Psoas muscle (tissue), 8 donors: ENCODE results near the gene SYNGR2. TPM values are rescaled to one million over a fixed set of nuclear protein-coding genes. Genes with fewer than 3 reads are reported as not detected.

Experiments
- ATAC-seq, 4 donors: fragments of 200-7000 bp; cut with Tn5 transposase; one replicate each; pipeline ENCODE4 v1.9.1; 2020; ENCODE audit warnings: moderate library complexity in 3 of 4, mild to moderate bottlenecking in 2 of 4
- DNase-seq, 2 donors: peaks; one replicate each; pipeline ENCODE4 v3.0.0-alpha.2; 2020
- H3K27ac ChIP-seq: fragments of 200-600 bp; one replicate; pipeline ENCODE4 v1.8.0; 2022
- H3K27me3 ChIP-seq, 3 donors: fragments of 200-600 bp in 1 of 3; one replicate each; pipeline versions ENCODE4 v1.6.1 to v1.8.0; 2013 to 2022; ENCODE audit warnings: low read length in 2 of 3, mild to moderate bottlenecking in 2 of 3, moderate library complexity in 1 of 3; ENCODE audit not compliant: insufficient read depth in 3 of 3
- H3K36me3 ChIP-seq, 2 donors: fragments of 200-600 bp in 1 of 2; one replicate each; pipeline versions ENCODE4 v1.6.1 to v1.8.0; 2013 to 2022; ENCODE audit warnings: low read depth in 1 of 2, mild to moderate bottlenecking in 1 of 2, moderate library complexity in 1 of 2; ENCODE audit not compliant: insufficient read depth in 1 of 2
- H3K4me1 ChIP-seq: fragments of 200-600 bp; one replicate; pipeline ENCODE4 v1.8.0; 2022
- H3K4me3 ChIP-seq: fragments of 200-600 bp; one replicate; pipeline ENCODE4 v1.8.0; 2022; ENCODE audit warnings: mild to moderate bottlenecking
- H3K9me3 ChIP-seq: fragments of 200-600 bp; one replicate; pipeline ENCODE4 v1.8.0; 2022
- CTCF ChIP-seq: fragments of 200-600 bp; IDR thresholded peaks from one replicate; pipeline ENCODE4 v1.8.0; 2022; ENCODE audit warnings: antibody characterized with exemption
- WGBS, 3 donors: extraction: QIAGEN DNeasy Blood & Tissue Kit; methylation state at CpG; one replicate each; pipeline versions ENCODE4 v1.1.6 to v1.1.7; 2013; 5-methylcytosine and 5-hydroxymethylcytosine counted together
- intact Hi-C, 2 donors: fragments of 100-400 bp; cut with DNase I; formaldehyde crosslinking; loops; one replicate each; pipeline versions ENCODE4 v1.11.0 to v1.14.2; 2022
- polyA plus RNA-seq, 3 donors: library from polyadenylated mRNA; stranded (reverse); fragments of 200-250 nt; gene quantifications; one replicate each; pipeline ENCODE4 v1.2.3, GENCODE V29; 2013
- total RNA-seq, 4 donors: library from RNA; stranded (reverse); fragmentation: NEBNext Ultra II Directional in 2 of 4; extraction: Animal tissue kit (Norgen Biotek cat#: 25700) in 2 of 4; gene quantifications; one replicate each; pipeline versions ENCODE4 v1.2.1 to v1.2.4, GENCODE V29; 2021 to 2023
- donor health status: healthy with polysubstance abuse.
- donor health status: DM: no; HTN: no; CAD: no; lungs with moderate emphysema.
- donor health status: Bipolar disorder and iron deficiency.
- donor health status: healthy.
- donor health status: DM: yes; HTN: yes; CAD: no.
- donor health status: DM: no; HTN: no; CAD: no.
- donor health status: DM: no; HTN: no; CAD: no.
- donor health status: DM: yes; HTN: yes; CAD: no.

SYNGR2 gene
- total and polyA plus RNA-seq, 7 donors, result 61.7 to 313 (median 181) TPM

DNA sequence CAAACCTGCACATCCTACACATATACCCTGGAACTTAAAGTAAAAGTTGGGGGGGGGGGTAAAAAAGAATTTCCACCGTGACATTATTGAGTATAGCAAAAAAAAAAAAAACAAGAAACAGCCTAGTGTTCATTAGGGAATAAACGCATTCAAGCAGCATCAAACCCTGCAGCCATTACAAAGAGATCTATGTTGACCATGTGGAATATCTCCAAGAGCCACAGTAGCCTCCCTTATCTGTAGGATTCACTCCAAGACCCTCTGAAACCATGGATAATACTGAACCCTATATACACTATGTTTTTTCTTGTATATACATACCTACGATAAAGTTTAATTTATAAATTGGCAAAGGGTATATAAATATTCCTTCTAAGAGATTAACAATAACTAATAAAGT is 40.1 kb downstream of the SYNGR2 start:
- H3K36me3 ChIP-seq, result no peaks in the 10 kb centered on the region
- no peaks in the 10 kb centered on the region for H3K9me3 ChIP-seq
- intact Hi-C loops, result no loop called here
- ATAC-seq (no peak), DNase-seq (no peak)
- H3K27me3 ChIP-seq, result no peaks in the 10 kb centered on the region
- 69 to 88% (median 79%) methylated on average over 3 of the region's 3 CpGs for WGBS, 3 donors
- H3K4me3 ChIP-seq, result no peak overlapping the region
- H3K4me1 ChIP-seq, result no peaks in the 10 kb centered on the region
- no peak for TF ChIP-seq CTCF
- H3K27ac ChIP-seq, result no peak overlapping the region

DNA sequence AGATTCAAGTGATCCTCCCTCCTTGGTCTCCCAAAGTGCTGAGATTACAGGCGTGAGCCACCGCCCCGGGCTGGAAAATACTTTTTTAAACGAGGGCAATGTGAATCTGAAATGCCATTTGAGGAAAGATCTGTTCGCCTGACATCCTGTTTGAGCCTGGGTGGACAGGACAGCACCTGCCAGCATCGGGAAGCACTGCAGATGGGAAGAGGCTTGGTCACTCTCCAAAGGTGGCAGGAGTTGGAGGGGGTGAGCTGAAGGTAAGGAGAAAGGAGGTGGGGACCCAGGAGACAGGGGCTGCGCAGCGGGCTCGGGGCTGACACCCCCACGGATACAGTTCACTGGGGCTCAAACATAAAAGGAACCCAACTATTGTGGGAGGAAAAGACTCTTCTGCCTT is 41.7 kb downstream of the SYNGR2 start:
- Histone ChIP-seq H3K4me3 (no peak overlapping the region), H3K4me1 (no peaks in the 10 kb centered on the region), H3K27ac (no peak overlapping the region), H3K9me3 (no peaks in the 10 kb centered on the region), H3K27me3 (no peaks in the 10 kb centered on the region), H3K36me3 (no peaks in the 10 kb centered on the region)
- no peak for TF ChIP-seq CTCF
- DNase-seq (no peak), ATAC-seq (no peak)
- 78 to 81% (median 79%) methylated on average over 9 to 10 of the region's 10 CpGs for WGBS, 3 donors
- intact Hi-C loops, result no loop called here

DNA sequence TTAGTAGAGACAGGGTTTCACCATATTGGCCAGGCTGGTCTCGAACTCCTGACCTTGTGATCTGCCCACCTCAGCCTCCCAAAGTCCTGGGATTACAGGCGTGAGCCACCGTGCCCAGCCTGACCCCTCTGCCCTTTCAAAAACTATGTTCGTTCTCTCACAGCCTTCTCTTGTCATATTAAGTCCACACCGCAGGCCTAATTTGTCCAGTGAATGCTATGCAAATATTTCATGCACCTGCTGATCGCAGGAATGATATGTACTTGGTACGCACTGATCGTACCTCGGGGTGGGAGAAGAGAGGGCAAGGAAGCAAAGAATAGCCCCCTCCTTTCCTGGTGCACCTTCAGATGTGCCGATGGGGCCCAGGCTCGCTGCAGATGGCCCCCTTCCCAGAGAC is 42.7 kb downstream of the SYNGR2 start:
- DNase-seq (no peak), ATAC-seq (no peak)
- intact Hi-C loops, result no loop called here
- Histone ChIP-seq H3K4me3 (no peak overlapping the region), H3K27me3 (no peaks in the 10 kb centered on the region), H3K4me1 (no peaks in the 10 kb centered on the region), H3K27ac (no peak overlapping the region), H3K9me3 (no peaks in the 10 kb centered on the region), H3K36me3 (no peaks in the 10 kb centered on the region)
- TF ChIP-seq CTCF, result no peak
- 80 to 83% (median 81%) methylated on average over 11 of the region's 11 CpGs for WGBS, 3 donors

DNA sequence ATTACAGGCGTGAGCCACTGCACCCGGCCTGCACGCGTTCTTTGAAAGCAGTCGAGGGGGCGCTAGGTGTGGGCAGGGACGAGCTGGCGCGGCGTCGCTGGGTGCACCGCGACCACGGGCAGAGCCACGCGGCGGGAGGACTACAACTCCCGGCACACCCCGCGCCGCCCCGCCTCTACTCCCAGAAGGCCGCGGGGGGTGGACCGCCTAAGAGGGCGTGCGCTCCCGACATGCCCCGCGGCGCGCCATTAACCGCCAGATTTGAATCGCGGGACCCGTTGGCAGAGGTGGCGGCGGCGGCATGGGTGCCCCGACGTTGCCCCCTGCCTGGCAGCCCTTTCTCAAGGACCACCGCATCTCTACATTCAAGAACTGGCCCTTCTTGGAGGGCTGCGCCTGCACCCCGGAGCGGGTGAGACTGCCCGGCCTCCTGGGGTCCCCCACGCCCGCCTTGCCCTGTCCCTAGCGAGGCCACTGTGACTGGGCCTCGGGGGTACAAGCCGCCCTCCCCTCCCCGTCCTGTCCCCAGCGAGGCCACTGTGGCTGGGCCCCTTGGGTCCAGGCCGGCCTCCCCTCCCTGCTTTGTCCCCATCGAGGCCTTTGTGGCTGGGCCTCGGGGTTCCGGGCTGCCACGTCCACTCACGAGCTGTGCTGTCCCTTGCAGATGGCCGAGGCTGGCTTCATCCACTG is 45.8 kb downstream of the SYNGR2 start, which contains the start of gene BIRC5:
Gene BIRC5 (plus strand): TSS at position 238 of the 690 bp plus-strand sequence. CDS start 64 bp downstream, at position 302.
- Histone ChIP-seq H3K27me3 (no peaks in the 10 kb centered on the region), H3K4me1 (no peaks in the 10 kb centered on the region), H3K9me3 (no peaks in the 10 kb centered on the region), H3K36me3 (no peaks in the 10 kb centered on the region), H3K27ac (no peak within 1 kb of the TSS), H3K4me3 (peak within 1 kb of the TSS; percentile 62)
- 0 to 1% (median 0%) methylated on average over 55 to 60 of the region's 60 CpGs for WGBS, 3 donors
- DNase-seq, result peak; percentile 90 to 94
- intact Hi-C loops, result no loop called here
- TF ChIP-seq CTCF, result no peak
- peak; percentile 99 to 100 (median 100) for ATAC-seq

DNA sequence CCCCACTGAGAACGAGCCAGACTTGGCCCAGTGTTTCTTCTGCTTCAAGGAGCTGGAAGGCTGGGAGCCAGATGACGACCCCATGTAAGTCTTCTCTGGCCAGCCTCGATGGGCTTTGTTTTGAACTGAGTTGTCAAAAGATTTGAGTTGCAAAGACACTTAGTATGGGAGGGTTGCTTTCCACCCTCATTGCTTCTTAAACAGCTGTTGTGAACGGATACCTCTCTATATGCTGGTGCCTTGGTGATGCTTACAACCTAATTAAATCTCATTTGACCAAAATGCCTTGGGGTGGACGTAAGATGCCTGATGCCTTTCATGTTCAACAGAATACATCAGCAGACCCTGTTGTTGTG is 46.3 kb downstream of the SYNGR2 start:
- ATAC-seq (no peak), DNase-seq (no peak)
- Histone ChIP-seq H3K4me3 (peak overlapping the region; percentile 62), H3K4me1 (no peaks in the 10 kb centered on the region), H3K9me3 (no peaks in the 10 kb centered on the region), H3K27ac (no peak overlapping the region), H3K27me3 (no peaks in the 10 kb centered on the region), H3K36me3 (no peaks in the 10 kb centered on the region)
- WGBS, 3 donors, result 7 to 15% (median 12%) methylated on average over 5 of the region's 5 CpGs
- TF ChIP-seq CTCF, result no peak
- intact Hi-C loops, result no loop called here
